COLO668 (cell line): Measurements from ENCODE around the gene PRR36.
"Not testable (repeated sequence)": the region's sequence is repeated elsewhere in the genome, so short reads cannot be mapped to it uniquely, and the experiment has no call there.

Experiments used
- DNase-seq: peaks from one replicate; lab custom pipeline; 2025; ENCODE audit not compliant: unreplicated experiment; lab: John Stamatoyannopoulos, UW

PRR36 gene

GRCh38 chr19:7900401-7900870 is 26.2 kb upstream of the PRR36 start:
- DNase-seq: no peak

DNA sequence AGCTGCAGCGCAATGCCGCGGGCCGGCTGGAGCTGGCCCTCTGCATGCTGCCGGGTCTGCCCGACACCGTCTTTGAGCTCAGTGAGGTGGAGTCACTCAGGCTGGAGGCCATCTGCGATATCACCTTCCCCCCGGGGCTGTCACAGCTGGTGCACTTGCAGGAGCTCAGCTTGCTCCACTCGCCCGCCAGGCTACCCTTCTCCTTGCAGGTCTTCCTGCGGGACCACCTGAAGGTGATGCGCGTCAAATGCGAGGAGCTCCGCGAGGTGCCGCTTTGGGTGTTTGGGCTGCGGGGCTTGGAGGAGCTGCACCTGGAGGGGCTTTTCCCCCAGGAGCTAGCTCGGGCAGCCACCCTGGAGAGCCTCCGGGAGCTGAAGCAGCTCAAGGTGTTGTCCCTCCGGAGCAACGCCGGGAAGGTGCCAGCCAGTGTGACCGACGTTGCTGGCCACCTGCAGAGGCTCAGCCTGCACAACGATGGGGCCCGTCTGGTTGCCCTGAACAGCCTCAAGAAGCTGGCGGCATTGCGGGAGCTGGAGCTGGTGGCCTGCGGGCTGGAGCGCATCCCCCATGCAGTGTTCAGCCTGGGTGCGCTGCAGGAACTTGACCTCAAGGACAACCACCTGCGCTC is 25.7 kb upstream of the PRR36 start:
- DNase-seq: no peak

DNA sequence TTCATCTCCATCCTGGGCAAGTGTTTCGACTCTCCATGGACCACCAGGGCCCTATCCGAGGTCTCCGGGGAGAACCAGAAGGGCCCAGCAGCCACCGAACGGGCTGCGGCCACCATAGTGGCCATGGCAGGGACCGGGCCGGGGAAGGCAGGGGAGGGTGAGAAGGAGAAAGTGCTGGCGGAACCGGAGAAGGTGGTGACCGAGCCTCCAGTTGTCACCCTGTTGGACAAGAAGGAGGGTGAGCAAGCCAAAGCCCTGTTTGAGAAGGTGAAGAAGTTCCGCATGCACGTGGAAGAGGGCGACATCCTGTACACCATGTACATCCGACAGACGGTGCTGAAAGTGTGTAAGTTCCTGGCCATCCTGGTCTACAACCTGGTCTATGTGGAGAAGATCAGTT is 24.8 kb upstream of the PRR36 start:
- DNase-seq: no peak

DNA sequence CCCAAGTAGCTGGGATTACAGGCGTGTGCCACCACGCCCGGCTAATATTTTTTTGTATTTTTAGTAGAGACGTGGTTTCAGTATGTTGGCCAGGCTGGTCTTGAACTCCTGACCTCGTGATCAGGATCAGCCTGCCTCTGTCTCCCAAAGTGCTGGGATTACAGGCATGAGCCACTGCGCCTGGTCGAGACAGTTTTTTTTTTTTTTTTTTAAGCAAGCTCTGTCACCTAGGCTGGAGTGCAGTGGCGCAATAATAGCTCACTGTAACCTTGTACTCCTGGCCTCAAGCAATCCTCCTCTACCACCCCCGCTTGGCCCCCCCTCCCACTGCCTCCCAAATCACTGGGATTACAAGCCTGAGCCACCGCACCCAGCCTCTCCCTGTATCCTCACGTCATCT is 23.1 kb upstream of the PRR36 start:
- no peak for DNase-seq

- no peak for DNase-seq
These were observed 21.4 kb upstream of the PRR36 start for GRCh38 chr19:7895565-7895964.

DNA sequence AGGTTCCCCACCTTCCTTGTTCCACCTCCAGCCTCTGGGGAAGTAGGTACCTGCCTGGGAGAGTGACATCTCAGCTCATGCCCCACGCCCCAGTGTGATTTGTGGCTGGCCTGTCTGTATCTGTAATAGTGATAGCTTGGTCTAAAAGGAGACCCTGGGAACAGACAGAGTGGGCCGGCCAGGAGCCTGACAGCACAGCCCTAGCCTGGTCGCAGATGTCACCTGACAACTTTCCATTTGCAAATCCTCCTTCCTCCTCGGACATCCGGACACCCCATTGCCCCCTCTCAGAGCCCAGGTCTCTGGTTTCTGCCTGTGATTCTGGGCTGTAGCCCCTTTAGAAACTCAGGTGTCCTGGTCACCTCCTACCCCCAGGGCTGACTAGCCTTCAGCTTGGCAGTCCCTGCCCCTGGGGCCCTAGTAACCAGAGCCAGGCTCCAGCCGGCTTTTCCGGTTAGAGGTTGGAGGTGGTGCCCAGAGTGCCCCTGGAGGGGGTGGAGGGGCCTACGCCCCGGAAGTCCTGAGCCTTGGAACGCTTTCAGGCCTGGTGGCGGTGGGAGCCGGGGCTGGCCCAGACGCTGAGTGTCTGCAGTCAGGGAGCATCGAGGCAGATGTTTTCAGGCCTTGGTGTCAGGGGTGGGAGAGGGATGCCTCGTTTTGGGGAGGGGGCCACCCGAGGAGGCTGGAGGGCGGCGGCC is 20.6 kb upstream of the PRR36 start:
- DNase-seq: peak; percentile 67

DNA sequence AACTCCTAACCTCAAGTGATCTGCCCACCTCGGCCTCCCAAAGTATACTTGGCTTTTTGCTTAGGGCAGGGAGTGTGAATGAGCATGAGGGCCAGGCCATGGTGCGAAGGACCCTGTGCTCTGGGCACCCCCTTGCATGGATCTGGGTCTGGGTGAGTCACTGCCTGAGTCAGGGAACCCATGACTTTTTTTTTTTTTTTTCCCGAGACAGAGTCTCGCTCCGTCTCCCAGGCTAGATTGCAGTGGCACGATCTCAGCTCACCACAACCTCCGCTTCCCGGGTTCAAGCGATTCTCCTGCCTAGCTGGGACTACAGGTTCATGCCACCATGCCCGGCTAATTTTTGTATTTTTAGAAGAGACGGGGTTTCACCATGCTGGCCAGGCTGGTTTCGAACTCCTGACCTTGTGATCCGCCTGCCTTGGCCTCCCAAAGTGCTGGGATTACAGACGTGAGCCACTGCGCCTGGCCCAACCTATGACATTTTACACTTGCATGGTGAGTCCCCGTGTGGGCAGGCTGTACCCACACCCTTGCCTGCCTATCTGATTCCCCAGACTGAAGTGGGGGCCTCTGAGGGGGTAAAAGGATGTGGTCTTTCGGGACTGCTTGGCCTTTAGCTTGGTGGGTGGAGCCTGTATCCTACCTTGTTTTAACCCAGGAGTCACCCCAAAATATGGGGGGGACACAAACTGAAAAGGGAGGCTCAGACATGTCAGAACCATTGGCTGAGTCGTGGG is 19.3 kb upstream of the PRR36 start:
- DNase-seq: not testable (repeated sequence)

GRCh38 chr19:7888826-7889217 is 14.6 kb upstream of the PRR36 start:
- no peak for DNase-seq

DNA sequence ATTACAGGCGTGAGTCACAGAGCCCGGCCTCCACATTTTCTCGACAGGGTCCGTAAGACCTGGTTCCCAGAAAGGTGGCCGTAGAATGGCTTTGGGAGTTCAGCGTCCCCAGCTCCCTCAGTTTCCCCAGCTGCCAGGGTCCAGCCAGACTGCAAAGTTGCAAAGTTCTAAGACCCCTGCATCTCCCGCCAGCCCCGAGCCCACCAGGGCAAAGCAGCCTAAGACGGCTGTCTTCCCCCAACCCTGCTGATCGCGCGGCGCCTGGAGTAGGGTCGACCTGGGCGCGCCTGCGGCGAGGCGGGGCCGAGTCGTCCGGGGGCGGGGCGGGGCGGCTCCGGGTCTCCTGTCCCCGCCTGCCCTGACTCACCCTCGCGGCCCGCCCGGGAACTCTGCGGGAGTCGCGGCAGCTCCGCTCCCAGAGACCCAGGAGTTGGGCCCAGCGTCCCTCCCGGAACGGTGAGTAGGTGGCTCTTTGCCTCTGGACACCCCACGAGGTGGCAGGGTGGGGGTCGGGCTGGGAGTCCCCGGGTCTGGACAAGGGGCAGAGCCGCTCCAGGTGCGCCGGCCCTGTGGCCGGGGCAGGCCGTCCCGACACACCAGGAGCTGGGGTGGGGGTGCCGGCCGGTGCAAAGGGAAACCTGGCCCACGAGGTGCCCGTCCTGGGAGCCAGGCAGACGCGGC is 14.1 kb upstream of the PRR36 start, which contains the start of gene LRRC8E:
Gene LRRC8E (plus strand): TSS at position 366 of the 681 bp plus-strand sequence. CDS start 7,094 bp downstream, outside the sequence.
- peak; percentile 61 for DNase-seq

DNA sequence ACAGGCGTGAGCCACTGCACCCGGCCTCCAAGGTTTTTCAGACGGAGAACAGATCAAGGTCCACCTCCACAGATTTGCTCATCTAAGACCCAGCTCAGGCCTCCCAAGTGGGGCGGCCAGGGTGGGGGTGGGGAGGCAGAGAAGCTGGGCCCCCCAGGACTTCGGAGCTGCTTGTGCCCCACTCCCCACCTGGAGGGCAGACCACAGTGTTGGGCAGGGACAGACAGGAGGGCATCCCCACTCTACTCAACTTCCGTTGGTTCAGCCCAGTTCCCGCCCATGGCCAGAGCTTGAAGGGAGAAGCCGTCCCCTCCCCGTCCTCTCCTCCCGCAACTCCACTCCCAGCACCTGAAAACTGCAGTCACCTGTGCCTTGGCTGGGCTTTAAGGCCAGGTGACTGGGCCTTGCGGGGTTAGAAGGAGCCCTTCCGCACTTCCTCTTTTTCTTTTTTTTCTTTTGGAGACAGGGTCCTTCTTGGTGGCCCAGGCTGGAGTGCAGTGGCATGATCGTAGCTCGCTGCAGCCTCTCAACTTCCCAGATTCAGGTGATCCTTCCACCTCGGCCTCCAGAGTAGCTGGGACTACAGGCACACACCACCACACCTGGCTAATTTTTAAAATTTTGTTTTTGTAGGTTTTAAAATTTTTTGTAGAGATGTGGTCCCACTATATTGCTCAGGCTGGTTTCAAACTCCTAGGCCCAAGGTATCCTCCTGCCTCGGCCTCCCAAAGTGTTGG is 13.4 kb upstream of the PRR36 start:
- no peak for DNase-seq

DNA sequence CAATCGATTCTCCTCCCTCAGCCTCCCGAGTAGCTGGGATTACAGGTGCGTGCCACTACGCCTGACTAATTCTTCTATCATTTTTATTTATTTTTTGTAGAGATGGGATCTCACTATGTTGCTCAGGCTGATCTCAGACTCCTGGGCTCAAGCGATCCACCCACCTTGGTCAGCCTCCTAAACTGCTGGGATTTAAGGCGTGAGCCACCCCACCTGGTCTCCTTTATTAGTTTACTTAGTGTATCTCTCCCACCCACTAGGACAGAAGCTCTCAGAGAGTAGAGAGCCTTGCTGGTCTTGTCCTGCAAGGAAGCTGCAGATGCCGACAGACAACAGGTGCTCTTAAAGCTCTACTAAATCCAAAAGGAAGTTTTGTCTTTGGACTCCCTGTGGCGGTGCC is 11.6 kb upstream of the PRR36 start:
- DNase-seq: no peak

DNA sequence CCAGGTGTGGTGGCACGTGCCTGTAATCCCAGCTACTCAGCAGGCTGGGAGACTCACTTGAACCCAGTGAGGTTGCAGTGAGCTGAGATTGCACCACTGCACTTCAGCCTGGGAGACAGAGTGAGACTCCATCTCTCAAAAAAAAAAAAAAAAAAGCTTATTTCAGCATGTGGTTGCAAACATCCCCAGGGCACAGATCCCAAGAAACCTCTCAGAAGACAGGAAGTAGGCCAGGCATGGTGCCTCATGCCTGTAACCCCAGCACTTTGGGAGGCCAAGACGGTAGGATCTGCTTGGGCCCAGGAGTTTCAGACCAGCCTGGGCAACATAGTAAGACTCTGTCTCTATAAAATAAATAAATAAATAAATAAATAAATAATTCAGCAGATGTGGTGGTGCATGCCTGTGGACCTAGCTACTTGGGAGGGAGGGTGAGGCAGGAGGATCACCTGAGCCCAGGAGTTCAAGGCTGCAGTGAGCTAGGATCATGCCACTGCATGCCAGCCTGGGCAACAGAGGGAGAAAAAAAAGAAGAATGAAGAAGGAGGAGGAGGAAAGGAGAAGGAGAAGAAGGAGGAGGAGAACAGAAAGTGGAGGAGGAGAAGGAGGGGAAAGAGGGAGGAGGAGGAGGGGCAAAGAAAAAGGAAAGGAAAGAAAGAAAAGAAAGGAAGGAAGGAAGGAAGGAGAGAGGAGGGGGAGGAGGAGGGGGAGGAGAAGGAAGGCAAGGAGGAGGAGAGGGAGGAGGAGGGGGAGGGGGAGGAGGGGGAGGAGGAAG is 9.8 kb upstream of the PRR36 start:
- no peak for DNase-seq

DNA sequence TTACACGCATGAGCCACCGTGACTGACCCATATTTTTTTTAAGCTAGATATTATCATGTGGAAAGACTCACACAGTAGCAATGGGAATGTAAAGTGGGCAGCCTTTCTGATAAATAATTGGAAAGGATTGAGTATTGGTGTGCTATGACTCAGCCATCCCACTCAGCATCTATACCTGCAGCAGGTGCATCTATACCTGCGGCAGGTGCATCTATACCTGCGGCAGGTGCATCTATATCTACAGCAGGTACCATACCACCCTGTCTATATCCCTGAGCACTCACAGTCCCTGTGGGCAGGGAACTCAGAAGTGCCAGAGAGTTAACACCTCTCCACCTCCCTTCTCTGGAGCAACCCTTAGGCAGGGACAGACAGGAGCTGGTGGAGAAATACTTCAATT is 8.9 kb upstream of the PRR36 start:
- DNase-seq: peak; percentile 68

- no peak for DNase-seq
These were observed 7.7 kb upstream of the PRR36 start for GRCh38 chr19:7881910-7882309.

DNA sequence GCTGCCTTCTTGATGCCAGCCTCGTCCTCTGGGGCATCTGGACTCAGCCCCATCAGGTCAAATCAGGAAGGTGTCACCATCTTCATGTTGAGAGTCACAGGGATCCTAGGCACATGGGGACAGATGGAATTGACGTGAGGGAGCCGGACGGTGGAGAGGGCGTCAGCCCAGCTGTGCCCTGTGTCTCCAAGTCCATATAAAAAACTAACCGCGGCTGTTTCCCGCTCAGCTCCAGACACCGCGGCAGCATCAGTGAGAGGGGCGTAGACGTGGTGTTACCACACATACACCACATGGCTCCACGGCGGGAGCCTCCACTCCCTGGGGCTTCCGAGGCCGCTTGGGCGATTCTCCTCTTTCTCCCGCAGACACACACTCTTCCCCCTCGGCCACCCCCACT is 5.6 kb upstream of the PRR36 start:
- DNase-seq: no peak

GRCh38 chr19:7879111-7879807 is 5.1 kb upstream of the PRR36 start:
- DNase-seq: no peak

GRCh38 chr19:7877249-7877836 is 3.2 kb upstream of the PRR36 start:
- DNase-seq: no peak

GRCh38 chr19:7874897-7875273 is 695 bp upstream of the PRR36 start:
- no peak for DNase-seq
